ENCODE measurements around the gene SLC44A3. TPM values are rescaled to one million over a fixed set of nuclear protein-coding genes. Genes with fewer than 3 reads are reported as not detected.

The SLC44A3 gene
- total and polyA plus RNA-seq, 2 experiments from 2014 or later = 2.9 to 4.5 TPM

DNA sequence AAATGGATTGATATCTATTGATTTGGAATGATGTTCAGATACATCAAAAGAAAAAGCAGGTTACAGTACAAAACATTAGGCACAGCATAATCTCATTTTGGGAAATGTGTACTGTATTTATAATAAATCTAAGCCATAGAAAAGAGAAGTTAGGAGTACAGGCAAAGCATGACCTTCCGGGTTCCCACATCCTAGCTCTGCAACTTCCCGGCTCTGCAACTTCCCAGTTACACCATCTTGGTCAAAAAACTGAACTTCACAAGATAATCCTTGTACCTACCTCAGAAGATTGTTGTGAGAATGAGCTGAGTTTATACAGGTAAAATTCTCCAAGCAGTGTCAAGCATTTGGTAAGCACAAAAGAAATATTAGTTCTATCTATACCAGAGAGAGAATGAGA lies 21.7 kb upstream of the SLC44A3 start (continued):
- TF ChIP-seq, protein P1, sequence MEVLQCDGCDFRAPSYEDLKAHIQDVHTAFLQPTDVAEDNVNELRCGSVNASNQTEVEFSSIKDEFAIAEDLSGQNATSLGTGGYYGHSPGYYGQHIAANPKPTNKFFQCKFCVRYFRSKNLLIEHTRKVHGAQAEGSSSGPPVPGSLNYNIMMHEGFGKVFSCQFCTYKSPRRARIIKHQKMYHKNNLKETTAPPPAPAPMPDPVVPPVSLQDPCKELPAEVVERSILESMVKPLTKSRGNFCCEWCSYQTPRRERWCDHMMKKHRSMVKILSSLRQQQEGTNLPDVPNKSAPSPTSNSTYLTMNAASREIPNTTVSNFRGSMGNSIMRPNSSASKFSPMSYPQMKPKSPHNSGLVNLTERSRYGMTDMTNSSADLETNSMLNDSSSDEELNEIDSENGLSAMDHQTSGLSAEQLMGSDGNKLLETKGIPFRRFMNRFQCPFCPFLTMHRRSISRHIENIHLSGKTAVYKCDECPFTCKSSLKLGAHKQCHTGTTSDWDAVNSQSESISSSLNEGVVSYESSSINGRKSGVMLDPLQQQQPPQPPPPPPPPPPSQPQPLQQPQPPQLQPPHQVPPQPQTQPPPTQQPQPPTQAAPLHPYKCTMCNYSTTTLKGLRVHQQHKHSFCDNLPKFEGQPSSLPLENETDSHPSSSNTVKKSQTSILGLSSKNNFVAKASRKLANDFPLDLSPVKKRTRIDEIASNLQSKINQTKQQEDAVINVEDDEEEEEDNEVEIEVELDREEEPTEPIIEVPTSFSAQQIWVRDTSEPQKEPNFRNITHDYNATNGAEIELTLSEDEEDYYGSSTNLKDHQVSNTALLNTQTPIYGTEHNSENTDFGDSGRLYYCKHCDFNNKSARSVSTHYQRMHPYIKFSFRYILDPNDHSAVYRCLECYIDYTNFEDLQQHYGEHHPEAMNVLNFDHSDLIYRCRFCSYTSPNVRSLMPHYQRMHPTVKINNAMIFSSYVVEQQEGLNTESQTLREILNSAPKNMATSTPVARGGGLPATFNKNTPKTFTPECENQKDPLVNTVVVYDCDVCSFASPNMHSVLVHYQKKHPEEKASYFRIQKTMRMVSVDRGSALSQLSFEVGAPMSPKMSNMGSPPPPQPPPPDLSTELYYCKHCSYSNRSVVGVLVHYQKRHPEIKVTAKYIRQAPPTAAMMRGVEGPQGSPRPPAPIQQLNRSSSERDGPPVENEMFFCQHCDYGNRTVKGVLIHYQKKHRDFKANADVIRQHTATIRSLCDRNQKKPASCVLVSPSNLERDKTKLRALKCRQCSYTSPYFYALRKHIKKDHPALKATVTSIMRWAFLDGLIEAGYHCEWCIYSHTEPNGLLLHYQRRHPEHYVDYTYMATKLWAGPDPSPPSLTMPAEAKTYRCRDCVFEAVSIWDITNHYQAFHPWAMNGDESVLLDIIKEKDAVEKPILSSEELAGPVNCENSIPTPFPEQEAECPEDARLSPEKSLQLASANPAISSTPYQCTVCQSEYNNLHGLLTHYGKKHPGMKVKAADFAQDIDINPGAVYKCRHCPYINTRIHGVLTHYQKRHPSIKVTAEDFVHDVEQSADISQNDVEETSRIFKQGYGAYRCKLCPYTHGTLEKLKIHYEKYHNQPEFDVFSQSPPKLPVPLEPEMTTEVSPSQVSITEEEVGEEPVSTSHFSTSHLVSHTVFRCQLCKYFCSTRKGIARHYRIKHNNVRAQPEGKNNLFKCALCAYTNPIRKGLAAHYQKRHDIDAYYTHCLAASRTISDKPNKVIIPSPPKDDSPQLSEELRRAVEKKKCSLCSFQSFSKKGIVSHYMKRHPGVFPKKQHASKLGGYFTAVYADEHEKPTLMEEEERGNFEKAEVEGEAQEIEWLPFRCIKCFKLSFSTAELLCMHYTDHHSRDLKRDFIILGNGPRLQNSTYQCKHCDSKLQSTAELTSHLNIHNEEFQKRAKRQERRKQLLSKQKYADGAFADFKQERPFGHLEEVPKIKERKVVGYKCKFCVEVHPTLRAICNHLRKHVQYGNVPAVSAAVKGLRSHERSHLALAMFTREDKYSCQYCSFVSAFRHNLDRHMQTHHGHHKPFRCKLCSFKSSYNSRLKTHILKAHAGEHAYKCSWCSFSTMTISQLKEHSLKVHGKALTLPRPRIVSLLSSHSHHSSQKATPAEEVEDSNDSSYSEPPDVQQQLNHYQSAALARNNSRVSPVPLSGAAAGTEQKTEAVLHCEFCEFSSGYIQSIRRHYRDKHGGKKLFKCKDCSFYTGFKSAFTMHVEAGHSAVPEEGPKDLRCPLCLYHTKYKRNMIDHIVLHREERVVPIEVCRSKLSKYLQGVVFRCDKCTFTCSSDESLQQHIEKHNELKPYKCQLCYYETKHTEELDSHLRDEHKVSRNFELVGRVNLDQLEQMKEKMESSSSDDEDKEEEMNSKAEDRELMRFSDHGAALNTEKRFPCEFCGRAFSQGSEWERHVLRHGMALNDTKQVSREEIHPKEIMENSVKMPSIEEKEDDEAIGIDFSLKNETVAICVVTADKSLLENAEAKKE (CRISPR knock-in tag; IDR thresholded peaks at IDR 0.05) = no peak
- TF ChIP-seq ZNF114 (CRISPR knock-in tag; IDR thresholded peaks at IDR 0.05) = no peak
- no peak for TF ChIP-seq STAT1 (IDR thresholded peaks at IDR 0.05; ENCODE audit: unreplicated experiment)
- TF ChIP-seq, protein P2, sequence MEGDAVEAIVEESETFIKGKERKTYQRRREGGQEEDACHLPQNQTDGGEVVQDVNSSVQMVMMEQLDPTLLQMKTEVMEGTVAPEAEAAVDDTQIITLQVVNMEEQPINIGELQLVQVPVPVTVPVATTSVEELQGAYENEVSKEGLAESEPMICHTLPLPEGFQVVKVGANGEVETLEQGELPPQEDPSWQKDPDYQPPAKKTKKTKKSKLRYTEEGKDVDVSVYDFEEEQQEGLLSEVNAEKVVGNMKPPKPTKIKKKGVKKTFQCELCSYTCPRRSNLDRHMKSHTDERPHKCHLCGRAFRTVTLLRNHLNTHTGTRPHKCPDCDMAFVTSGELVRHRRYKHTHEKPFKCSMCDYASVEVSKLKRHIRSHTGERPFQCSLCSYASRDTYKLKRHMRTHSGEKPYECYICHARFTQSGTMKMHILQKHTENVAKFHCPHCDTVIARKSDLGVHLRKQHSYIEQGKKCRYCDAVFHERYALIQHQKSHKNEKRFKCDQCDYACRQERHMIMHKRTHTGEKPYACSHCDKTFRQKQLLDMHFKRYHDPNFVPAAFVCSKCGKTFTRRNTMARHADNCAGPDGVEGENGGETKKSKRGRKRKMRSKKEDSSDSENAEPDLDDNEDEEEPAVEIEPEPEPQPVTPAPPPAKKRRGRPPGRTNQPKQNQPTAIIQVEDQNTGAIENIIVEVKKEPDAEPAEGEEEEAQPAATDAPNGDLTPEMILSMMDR (conservative IDR thresholded peaks at IDR 0.05; ENCODE audit: low read depth in 2 of 2) = no peak
- no peak for TF ChIP-seq POLR2AphosphoS5 (IDR thresholded peaks at IDR 0.05; ENCODE audit: low read depth)
- TF ChIP-seq, protein P3, sequence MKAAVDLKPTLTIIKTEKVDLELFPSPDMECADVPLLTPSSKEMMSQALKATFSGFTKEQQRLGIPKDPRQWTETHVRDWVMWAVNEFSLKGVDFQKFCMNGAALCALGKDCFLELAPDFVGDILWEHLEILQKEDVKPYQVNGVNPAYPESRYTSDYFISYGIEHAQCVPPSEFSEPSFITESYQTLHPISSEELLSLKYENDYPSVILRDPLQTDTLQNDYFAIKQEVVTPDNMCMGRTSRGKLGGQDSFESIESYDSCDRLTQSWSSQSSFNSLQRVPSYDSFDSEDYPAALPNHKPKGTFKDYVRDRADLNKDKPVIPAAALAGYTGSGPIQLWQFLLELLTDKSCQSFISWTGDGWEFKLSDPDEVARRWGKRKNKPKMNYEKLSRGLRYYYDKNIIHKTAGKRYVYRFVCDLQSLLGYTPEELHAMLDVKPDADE (IDR thresholded peaks at IDR 0.05) = no peak
- no peak for TF ChIP-seq EZH2phosphoT487 (IDR thresholded peaks at IDR 0.05; ENCODE audit: unreplicated experiment)
- no peak for TF ChIP-seq JUNB (IDR thresholded peaks at IDR 0.05; ENCODE audit: unreplicated experiment)
- TF ChIP-seq ZNF331 (CRISPR knock-in tag; IDR thresholded peaks at IDR 0.05; ENCODE audit: low read depth) = no peak
- no peak for TF ChIP-seq CREB1 (CRISPR knock-in tag; IDR thresholded peaks at IDR 0.05; ENCODE audit: low read depth)

Data from GM23338 (cell line).